ENCODE data around the gene PCDHAC2.
A peak's percentile ranks its signal among the peaks of the same experiment; 100 is the strongest.

Gene PCDHAC2, protein sequence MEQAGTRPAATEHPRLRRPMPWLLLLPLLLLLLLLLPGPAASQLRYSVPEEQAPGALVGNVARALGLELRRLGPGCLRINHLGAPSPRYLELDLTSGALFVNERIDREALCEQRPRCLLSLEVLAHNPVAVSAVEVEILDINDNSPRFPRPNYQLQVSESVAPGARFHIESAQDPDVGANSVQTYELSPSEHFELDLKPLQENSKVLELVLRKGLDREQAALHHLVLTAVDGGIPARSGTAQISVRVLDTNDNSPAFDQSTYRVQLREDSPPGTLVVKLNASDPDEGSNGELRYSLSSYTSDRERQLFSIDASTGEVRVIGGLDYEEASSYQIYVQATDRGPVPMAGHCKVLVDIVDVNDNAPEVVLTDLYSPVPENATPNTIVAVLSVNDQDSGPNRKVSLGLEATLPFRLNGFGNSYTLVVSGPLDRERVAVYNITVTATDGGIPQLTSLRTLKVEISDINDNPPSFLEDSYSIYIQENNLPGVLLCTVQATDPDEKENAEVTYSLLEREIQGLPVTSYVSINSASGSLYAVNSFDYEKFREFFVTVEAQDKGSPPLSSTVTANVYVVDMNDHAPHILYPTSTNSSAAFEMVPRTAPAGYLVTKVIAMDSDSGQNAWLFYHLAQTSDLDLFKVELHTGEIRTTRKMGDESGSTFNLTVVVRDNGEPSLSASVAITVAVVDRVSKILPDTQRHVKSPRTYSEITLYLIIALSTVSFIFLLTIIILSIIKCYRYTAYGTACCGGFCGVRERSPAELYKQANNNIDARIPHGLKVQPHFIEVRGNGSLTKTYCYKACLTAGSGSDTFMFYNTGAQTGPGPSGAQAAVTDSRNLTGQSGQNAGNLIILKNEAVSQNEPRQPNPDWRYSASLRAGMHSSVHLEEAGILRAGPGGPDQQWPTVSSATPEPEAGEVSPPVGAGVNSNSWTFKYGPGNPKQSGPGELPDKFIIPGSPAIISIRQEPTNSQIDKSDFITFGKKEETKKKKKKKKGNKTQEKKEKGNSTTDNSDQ

DNA sequence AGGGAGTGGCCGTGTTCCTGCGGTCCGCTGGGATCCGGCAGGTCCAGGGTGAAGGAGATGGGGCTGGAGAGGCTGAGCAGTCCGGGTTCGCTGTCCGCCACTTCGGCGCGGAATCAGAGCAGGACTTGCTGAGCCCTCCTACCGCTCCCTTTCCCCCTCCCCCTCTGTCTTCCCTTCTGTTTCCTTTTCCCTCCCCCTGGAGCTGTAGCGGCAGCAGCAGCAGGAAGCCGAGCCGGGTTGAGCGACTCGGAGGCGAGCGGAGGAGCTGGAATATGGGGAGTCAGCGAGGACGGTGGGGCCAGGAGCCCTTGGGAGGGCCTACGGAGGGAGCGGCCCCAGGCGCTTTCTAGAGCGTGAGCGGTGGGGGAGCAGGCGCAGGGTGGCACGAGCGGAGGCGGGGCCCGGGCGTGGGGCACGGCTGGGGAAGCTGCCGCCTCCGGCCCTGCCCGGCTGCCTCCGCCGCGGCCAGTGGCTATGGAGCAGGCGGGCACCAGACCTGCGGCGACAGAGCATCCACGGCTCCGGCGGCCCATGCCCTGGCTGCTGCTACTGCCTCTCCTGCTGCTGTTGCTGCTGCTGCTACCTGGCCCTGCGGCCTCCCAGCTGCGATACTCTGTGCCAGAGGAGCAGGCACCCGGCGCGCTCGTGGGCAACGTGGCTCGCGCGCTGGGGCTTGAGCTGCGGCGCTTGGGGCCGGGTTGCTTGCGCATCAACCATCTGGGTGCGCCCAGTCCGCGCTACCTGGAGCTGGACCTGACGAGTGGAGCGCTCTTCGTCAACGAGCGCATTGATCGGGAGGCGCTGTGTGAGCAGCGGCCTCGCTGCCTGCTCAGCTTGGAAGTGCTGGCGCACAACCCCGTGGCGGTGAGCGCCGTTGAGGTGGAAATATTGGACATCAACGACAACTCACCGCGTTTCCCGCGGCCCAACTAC, at the start of gene PCDHAC2:
TSS of gene PCDHAC2 (plus strand) at position 184 of the 933 bp plus-strand sequence. CDS start at position 475, 291 bp downstream.
- DNase-seq: no peak

DNA sequence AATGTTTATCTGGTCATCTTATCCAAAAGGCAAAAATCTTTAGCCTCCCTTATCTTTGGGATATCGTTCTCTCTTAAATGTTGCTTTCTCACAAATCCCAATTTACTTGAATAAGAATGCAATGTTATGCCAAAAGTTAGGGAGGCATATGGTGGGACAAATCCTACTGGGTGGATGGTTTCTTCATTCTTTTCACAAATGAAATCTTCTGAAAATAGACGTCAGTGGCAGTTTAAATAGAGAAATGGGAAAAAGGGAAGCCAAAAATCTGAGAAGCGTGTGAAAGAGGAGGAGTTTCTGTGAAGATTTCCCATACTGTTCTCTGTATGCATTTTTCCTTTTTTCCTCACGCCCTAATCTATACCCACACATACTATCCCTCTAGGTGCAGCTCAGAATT, 42.7 kb upstream of the PCDHAC2 start:
- no peak for DNase-seq

DNA sequence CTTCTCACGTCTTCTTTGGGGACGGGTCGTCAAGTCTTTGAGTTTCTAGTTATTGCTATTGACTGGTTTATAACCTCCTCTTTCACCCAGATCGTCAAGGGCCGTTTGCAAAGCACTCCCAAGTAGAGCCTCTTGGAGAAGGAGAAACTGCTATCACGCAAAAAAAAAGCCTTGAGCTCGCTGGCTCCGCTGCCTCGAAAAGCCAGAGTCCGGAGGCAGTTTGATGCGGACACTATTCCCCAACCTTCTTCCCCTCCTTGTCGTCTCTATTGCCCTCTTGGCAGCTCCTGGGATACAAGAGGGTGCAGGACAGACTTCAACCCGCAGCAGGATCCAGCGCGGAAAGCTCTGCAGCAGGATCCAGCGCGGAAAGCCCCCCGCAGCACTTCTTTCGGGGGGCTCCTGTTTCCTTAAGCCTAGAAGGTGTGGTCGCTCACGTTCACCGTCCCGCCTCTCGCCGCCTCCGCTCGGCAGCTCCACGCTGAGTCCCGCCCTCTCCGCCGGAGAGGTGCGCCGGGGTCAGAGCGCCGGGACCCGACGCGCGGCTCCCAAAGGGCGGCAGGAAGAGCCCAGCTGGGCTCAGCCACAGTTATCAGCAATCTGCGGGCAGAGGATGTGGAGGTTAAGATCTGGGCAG, 40.4 kb upstream of the PCDHAC2 start, which contains the start of gene PCDHAC1:
TSS of gene PCDHAC1 (plus strand) at position 494 of the 637 bp plus-strand sequence. CDS start 594 bp downstream, outside the sequence.
- DNase-seq: no peak

DNA sequence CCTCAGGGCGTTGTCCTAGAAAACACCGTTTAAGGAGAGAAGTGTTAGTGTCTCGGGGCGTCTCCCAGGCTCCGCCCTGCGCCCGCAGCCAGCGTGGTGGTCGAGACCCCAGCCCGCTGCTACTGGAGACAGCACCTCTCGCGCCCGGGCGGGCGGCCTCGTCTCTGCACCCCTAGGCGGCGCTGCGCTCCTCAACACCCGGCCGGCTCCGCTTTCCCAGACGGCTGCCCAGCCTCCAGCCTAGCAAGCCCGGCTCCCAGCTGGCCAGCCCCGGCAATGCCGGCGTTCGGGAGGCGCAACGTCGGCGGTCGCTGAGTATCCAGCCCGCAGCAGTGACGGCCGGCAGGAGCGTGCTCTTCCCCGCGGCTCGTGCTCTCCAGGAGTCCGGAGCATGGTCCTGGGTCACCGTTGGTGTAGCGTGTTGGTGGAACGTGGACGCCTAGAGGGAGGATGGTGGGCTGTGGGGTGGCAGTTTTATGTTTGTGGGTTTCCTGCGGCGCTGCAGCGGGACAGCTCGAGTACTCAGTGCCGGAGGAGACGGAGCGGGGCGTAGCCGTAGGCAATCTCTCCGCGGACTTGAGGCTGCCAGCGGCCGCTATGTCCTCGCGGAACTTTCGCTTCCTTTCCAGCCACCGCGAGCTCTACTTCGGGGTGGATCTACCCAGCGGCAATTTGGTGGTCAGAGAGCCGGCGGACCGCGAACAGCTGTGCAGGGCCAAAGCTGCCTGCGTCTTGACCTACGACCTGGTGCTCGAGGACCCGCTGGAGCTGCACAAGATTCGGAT, 39.6 kb upstream of the PCDHAC2 start:
- peak; percentile 5 for DNase-seq

DNA sequence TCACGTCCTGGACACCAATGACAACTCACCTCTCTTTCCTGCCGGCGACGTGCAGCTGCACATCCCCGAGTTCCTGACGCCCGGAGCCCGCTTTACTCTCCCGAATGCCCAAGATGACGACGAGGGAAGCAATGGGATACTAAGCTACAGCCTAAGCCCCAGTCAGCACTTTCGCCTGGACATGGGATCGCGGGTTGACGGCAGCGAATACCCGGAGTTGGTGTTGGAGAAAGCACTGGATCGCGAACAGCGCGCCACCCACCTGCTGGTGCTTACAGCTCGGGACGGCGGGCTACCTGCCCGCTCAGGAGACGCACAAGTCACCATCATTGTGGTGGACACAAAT, 39.1 kb upstream of the PCDHAC2 start:
- DNase-seq: no peak

DNA sequence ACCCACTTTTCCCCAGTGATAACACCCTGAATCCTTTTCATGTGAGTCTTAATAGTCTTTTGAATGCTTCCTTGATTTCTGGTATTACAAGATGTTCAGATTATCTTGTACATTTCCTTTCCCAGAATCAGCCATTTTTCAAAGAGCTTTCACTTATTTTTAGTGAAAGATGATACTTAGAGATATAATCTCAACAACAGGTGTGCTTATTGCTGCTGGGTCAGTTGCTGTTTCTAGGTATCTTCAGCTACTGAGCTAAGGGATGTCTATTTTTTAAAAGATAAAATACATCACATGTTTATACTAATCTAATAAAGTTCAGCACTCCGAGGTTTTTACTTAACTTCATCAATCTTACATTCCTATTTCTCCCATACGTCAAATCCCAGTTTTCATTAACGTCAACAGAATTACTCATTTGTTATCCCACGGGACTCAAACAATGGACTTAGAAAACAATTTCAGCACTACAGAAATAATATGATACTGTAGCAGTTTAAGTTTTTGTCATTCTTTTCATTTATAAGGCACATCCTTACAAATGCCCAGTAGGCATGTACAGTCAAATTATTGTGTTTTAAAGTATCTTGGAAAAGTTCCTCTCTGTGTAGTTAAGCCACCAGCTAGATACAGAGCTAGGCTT, 31.2 kb upstream of the PCDHAC2 start:
- DNase-seq: no peak

DNA sequence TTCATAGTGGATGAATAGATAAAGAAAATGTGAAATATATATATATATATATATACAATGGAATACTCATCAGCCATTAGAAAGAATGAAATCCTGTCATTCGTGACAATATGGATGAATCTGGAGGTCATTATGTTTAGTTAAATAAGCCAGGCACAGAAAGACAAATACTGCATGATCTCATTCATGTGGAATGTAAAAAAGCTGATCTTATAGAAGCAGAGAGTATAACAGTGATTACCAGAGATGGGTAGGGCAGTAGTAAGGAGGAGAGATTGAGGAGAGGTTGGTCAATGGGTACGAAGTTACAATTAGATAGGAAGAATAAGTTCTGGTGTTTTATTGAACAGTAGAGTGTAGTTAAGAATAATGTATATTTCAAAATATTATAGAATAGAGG, 19.7 kb upstream of the PCDHAC2 start:
- no peak for DNase-seq

DNA sequence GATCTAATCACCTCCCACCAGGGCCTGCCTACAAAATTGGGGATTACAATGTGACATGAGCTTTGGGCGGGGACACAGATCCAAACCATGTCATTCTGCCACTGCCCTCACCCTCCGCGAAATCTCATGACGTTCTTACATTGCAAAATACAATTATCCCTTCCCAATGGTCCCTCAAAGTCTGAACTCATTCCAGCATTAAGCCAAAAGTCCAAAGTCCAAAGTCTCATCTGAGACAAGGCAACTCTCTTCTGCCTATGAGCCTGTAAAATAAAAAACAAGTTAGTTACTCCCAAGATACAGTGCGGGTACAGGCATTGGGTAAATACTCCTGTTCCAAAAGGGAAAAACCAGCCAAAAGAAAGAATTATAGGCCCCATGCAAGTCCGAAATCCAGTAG, 14.6 kb upstream of the PCDHAC2 start:
- no peak for DNase-seq

DNA sequence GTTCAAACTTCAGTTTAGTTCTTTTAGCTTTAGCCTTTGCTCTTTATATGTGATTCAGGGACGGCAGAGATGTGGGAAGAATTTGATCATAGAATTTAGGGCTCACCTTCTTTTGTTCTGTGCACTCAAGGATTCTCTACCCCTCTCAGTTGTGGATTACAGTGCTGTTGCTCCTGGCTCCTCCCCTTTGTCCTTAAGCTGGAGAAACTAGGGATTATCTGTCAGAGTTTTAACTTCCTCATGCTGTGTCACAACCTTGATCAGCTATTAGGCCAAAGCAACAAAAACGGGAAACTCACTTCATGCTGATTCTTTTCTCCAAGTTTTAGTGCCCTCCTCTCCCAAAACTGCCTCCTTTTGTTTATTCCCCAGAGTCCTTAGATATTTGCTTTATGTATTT, 13.0 kb upstream of the PCDHAC2 start:
- DNase-seq: no peak

DNA sequence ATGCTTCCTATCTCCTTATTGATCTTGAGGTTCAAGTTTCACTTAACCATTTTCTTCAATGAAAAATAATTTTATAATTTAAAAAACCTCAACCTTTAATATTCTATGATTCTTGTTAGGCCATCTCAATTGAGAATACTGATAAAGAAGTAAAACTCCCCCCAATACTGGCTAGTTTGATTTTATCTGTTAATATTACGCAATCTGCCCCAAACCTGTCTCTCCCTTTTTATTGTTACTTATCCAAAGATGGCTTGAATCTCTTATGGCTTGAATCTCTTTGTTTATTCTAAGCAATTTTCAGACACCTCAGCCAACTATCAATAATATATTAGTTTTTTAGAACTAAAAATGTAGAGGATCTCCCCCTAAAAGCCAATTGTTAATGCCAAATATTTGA, 4.1 kb upstream of the PCDHAC2 start:
- no peak for DNase-seq

DNA sequence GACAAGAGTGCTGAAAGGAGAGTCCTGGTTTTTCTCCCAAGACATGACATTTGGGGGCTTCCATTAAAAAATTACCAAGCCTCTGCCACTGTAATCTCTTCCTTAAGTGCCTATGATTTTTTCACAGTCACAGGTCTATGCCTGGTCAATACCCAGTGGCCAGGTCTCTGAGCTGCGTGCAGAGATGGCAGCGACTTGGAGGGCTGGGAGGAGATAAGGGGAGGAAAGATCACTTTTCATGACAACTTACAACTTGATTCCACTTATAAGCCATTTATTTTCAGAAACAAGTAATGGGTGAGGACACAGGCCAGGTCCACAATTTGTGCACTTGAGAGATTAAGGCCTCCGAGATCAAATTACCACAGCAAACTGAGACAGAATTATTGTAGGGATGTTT, 1.9 kb upstream of the PCDHAC2 start:
- DNase-seq: no peak

DNA sequence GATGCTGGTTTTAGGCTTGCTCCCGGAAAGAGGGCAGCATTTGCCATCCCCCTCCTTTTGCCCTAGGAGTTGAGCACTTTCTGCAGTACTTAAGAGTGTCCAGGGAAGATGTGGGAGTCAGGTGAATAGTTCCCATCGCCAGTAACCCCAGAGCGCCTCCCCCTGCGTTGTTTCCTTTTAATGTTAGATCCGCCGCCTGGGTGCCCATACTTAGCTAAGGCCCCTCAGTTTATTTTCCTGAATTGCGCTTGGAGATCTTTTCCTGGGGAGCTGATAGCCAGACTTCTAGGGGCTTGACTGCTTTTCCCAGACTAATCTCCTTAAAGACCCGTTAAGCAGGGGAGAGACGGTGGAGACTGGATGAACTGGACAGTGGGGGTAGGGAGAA, 377 bp upstream of the PCDHAC2 start:
- DNase-seq: no peak

DNA sequence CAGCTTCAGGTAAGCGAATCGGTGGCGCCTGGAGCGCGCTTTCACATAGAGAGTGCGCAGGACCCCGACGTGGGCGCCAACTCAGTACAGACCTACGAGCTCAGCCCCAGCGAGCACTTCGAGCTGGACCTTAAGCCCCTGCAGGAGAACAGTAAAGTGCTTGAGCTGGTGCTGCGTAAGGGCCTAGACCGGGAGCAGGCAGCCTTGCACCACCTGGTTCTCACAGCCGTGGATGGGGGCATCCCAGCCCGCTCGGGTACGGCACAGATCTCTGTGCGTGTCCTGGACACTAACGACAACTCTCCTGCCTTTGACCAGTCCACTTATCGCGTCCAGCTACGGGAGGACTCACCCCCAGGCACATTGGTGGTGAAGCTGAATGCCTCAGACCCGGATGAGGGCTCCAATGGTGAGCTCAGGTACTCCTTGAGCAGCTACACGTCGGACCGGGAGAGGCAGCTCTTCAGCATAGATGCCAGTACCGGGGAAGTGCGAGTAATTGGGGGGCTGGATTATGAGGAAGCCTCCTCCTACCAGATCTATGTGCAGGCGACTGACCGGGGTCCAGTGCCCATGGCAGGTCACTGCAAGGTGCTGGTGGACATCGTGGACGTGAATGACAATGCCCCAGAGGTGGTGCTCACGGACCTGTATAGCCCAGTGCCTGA, 1.1 kb downstream of the PCDHAC2 start:
- DNase-seq: no peak

DNA sequence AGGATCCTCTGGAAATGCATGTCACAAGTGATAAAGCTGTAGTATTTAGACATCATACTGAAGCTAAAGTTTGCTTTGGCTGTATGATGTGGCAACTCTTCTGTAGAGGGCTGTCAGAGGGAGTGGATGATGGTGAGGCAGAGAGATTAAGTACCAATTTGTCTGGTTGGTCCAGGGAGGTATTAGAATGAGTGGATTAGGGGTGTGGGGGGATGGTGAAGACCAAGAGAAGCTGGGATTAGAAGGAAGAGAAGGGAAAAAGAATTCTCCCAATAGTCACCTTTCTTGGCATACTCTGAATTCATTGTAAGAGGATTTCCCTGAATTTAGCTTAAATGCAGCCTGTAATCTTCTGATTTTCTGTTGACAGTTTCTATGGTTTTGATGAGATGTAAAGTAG, 3.6 kb downstream of the PCDHAC2 start:
- no peak for DNase-seq

DNA sequence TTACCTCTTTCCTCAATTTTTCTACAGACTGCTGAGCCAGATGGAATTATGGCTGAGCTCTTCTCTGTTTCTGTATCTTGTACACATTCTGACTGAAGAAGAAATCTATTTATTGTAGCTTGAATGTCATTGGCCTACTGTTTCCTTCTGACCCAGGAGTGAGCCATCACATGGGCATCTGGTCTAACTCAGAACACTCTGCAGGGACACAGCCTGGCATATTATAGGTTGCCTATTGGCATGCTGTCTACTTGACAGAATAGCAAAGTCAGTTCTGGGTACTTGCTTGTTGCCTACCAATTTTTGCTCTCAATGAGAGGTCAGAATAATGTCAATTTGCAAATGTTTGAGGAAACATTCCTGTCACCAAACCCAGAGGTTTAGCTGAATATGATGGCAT, 7.3 kb downstream of the PCDHAC2 start:
- DNase-seq: no peak

DNA sequence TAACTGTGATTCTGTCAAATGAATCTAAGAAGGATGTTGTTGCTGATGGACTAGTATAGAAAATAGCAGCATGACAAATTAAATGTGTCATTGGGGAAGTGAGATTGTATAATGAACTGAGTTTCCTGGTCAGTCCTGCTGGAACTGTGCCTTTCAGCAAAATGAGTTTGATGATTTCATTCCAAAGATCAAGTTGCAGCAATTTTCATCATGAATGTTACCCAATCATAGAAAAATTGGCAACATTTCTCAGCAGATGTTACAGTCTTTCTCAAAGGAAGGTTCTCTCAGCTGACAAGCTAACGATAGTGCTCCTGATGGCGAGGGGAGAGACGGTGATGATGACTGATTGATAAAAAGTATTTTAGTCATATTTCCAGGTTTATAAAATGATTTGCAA, 10.7 kb downstream of the PCDHAC2 start:
- no peak for DNase-seq

DNA sequence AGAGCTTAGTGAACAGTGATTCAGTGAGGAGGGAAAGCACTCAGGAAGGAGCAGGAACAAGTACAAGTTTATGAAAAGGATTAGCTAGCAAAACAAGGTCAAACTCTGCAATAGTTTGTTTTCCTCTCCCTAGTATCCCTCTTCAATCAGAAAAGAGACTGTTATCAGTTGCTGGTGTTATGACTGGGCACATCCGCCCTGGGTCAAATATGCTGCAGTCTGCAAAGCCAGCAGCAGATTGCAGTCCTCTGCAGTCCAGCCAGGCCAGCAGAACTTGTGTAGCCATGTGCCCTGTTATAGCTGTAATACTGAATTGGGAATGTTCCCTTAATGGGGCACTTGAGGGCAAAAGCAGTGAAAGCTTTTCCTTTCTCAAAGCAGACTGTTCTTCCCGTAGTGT, 12.0 kb downstream of the PCDHAC2 start:
- DNase-seq: no peak

DNA sequence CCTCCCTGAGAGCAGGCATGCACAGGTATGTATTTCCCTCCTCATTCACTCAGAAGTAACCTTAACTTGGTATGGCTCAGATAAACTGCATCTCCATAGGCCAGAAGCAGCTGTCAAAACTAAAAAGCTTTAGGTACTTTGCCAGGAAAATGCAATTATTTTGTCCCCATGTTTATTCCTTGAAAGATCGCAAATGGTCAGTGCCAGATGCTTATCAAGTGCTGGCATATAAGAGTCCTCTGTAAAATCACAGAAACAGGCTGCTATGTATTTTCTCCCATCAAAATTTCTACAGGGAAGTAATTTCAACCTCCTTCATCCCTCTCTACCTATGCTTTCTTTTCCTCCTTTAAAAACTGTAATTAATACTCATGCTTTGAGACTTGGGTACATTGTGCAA, 12.7 kb downstream of the PCDHAC2 start:
- no peak for DNase-seq

DNA sequence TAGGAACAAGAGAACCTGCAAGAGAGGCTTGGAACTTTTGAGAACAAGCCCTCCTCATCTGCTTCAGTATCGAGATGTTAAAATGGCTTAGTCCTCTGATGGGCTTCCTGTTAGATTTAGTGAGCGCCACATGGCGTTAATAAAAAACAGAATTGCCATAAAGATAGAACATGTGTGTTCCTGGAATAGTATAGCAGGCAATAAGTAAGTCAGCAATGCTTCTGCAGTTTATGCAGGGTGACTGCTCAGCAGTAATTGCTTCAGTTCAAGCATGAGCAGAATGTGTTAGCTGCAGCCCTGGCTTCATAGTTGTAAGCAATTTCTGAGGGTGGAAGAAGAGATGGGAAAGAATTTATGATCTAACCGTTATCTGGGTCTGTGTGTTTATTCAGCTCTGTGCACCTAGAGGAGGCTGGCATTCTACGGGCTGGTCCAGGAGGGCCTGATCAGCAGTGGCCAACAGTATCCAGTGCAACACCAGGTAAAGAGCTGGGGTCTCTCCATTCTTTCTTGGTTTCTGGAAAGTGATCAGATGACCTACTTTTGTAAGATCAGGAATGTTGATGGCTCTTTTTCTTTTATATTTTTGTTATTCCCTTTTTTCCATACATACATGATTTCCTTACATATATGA, 15.9 kb downstream of the PCDHAC2 start:
- no peak for DNase-seq

DNA sequence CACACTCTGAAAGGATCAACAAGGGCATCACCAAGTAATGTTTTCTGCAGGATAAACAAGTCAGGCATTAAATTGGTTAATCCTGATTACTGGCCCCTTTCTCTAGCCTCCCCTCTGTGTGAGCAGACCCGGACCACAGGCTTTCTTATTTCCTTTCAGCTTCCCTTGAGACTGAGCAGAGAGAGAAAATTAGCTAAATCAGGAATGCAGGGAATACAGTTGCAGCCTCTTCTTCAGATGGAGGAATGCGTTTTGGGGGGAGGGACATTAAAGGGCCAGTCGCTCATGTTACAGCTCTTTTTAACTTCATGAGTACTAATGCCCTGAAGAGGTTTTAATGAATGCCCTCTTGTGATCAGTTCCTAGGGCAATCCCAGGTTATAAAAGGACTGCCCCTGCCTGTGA, 19.8 kb downstream of the PCDHAC2 start:
- no peak for DNase-seq
